Vagina (tissue), 2 donors: ENCODE data around the gene RAPGEF4. TPM values are rescaled to one million over a fixed set of nuclear protein-coding genes. Genes with fewer than 3 reads are reported as not detected.

Source experiments
- DNase-seq, 2 donors: peaks; one replicate each; pipeline ENCODE4 v3.0.0-alpha.2; 2017; ENCODE audit errors: extremely low spot score in 2 of 2
- H3K27ac ChIP-seq: fragments of 200-600 bp; sonication (generic); one replicate; pipeline ENCODE4 v1.5.1; 2019
- H3K27me3 ChIP-seq: fragments of 200-600 bp; sonication (generic); one replicate; pipeline ENCODE4 v1.5.1; 2019
- H3K36me3 ChIP-seq, 2 donors: fragments of 200-600 bp; sonication (generic); one replicate each; pipeline ENCODE4 v1.5.1; 2017 to 2019
- H3K4me1 ChIP-seq: fragments of 200-600 bp; sonication (generic); one replicate; pipeline ENCODE4 v1.5.1; 2019
- H3K4me3 ChIP-seq, 2 donors: fragments of 200-600 bp; sonication (generic); 1 replicate in 1 of 2; 2 replicates in 1 of 2; pipeline ENCODE4 v1.5.1; 2016 to 2019
- H3K9me3 ChIP-seq: fragments of 200-600 bp; sonication (generic); one replicate; pipeline ENCODE4 v1.5.1; 2019
- CTCF ChIP-seq, 3 experiments: fragments of 450-650 bp in 2 of 3; fragments of 200-600 bp in 1 of 3; sonication (generic) in 1 of 3; IDR thresholded peaks; one replicate each; pipeline ENCODE4 v1.5.1; 2017 to 2019; ENCODE audit warnings: antibody characterized with exemption in 3 of 3, mild to moderate bottlenecking in 2 of 3, moderate library complexity in 2 of 3
- POLR2A ChIP-seq, 2 donors: fragments of 450-650 bp; IDR thresholded peaks; one replicate each; pipeline ENCODE4 v1.6.1; 2017; ENCODE audit warnings: antibody characterized with exemption in 2 of 2, mild to moderate bottlenecking in 2 of 2, moderate library complexity in 2 of 2
- POLR2AphosphoS5 ChIP-seq, 2 donors: sonication (generic); formaldehyde crosslinking; IDR thresholded peaks; one replicate each; pipeline ENCODE4 v1.9.0; 2017; ENCODE audit warnings: antibody characterized with exemption in 2 of 2, mild to moderate bottlenecking in 2 of 2, low read depth in 1 of 2; ENCODE audit not compliant: insufficient read depth in 1 of 2
- intact Hi-C: fragments of 100-400 bp; cut with DNase I; formaldehyde crosslinking; loops from one replicate; pipeline ENCODE4 v1.15.1; 2023
- total RNA-seq: library from RNA; depleted of rRNA; stranded (reverse); fragments of >200 nt; gene quantifications from one replicate; pipeline ENCODE4 v1.2.3, GENCODE V29; 2016

The RAPGEF4 gene
- total RNA-seq, 1 donor from 2014 or later = 18.4 TPM

GRCh38 chr2:172996387-172996961 is 260.8 kb downstream of the RAPGEF4 start:
- TF ChIP-seq CTCF (IDR thresholded peaks at IDR 0.05) = no peak
- no peak for TF ChIP-seq POLR2A (IDR thresholded peaks at IDR 0.05)
- no peak for TF ChIP-seq POLR2AphosphoS5 (IDR thresholded peaks at IDR 0.05; ENCODE audit: insufficient read depth in 1 of 2, low read depth in 1 of 2)
- no peak overlapping the region for H3K27ac ChIP-seq
- DNase-seq = no peak
- no peaks in the 10 kb centered on the region for H3K36me3 ChIP-seq
- H3K4me3 ChIP-seq = no peak overlapping the region
- no peaks in the 10 kb centered on the region for H3K27me3 ChIP-seq
- H3K4me1 ChIP-seq = peaks cover 12% of the 10 kb centered on the region
- no peaks in the 10 kb centered on the region for H3K9me3 ChIP-seq
- intact Hi-C loops = no loop called here

- H3K9me3 ChIP-seq = no peaks in the 10 kb centered on the region
- H3K27ac ChIP-seq = no peak overlapping the region
- no peaks in the 10 kb centered on the region for H3K36me3 ChIP-seq
- intact Hi-C loops = no loop called here
- TF ChIP-seq POLR2A (IDR thresholded peaks at IDR 0.05) = no peak
- no peak for TF ChIP-seq CTCF (IDR thresholded peaks at IDR 0.05)
- TF ChIP-seq POLR2AphosphoS5 (IDR thresholded peaks at IDR 0.05; ENCODE audit: insufficient read depth in 1 of 2, low read depth in 1 of 2) = no peak
- DNase-seq = no peak
- H3K27me3 ChIP-seq = no peaks in the 10 kb centered on the region
- H3K4me1 ChIP-seq = peaks cover 12% of the 10 kb centered on the region
- no peak overlapping the region for H3K4me3 ChIP-seq
These were observed 261.4 kb downstream of the RAPGEF4 start for GRCh38 chr2:172997031-172997430.

GRCh38 chr2:172998547-172999272 is 263.1 kb downstream of the RAPGEF4 start:
- TF ChIP-seq POLR2A (IDR thresholded peaks at IDR 0.05) = no peak
- no peak for DNase-seq
- Histone ChIP-seq H3K4me1 (peaks cover 12% of the 10 kb centered on the region), H3K27me3 (no peaks in the 10 kb centered on the region), H3K4me3 (no peak overlapping the region), H3K27ac (no peak overlapping the region), H3K36me3 (no peaks in the 10 kb centered on the region), H3K9me3 (no peaks in the 10 kb centered on the region)
- intact Hi-C loops = no loop called here

- H3K4me3 ChIP-seq = no peak overlapping the region
- H3K4me1 ChIP-seq = peaks cover 12% of the 10 kb centered on the region
- H3K9me3 ChIP-seq = no peaks in the 10 kb centered on the region
- no peaks in the 10 kb centered on the region for H3K36me3 ChIP-seq
- no peak for TF ChIP-seq CTCF (IDR thresholded peaks at IDR 0.05)
- no peak for TF ChIP-seq POLR2AphosphoS5 (IDR thresholded peaks at IDR 0.05; ENCODE audit: insufficient read depth in 1 of 2, low read depth in 1 of 2)
- no peak for TF ChIP-seq POLR2A (IDR thresholded peaks at IDR 0.05)
- intact Hi-C loops = no loop called here
- H3K27me3 ChIP-seq = no peaks in the 10 kb centered on the region
- H3K27ac ChIP-seq = no peak overlapping the region
- DNase-seq = no peak
These were observed 264.2 kb downstream of the RAPGEF4 start for GRCh38 chr2:172999641-173000386.

GRCh38 chr2:173001664-173002604 is 266.3 kb downstream of the RAPGEF4 start:
- Histone ChIP-seq H3K4me3 (no peak overlapping the region), H3K36me3 (no peaks in the 10 kb centered on the region), H3K9me3 (no peaks in the 10 kb centered on the region), H3K27me3 (no peaks in the 10 kb centered on the region), H3K4me1 (no peaks in the 10 kb centered on the region), H3K27ac (no peak overlapping the region)
- no peak for TF ChIP-seq POLR2AphosphoS5 (IDR thresholded peaks at IDR 0.05; ENCODE audit: insufficient read depth in 1 of 2, low read depth in 1 of 2)
- intact Hi-C loops = no loop called here
- no peak for DNase-seq
